ENCODE measurements around the gene PSMF1.

The PSMF1 gene

GRCh38 chr20:1209447-1210387, 91.3 kb downstream of the PSMF1 start:
- DNase-seq (ENCODE audit: low read depth), result no peak
- TF ChIP-seq CTCF (IDR thresholded peaks at IDR 0.05; ENCODE audit: low read depth, low read length) (no peak), MYC (IDR thresholded peaks at IDR 0.05; ENCODE audit: low read depth, low read length) (no peak), MAX (IDR thresholded peaks at IDR 0.05; ENCODE audit: low read depth, low read length) (no peak)

GRCh38 chr20:1210501-1210900, 92.1 kb downstream of the PSMF1 start:
- H3K4me3 ChIP-seq (ENCODE audit: low read depth, low read length), result no peak overlapping the region
- TF ChIP-seq MAX (IDR thresholded peaks at IDR 0.05; ENCODE audit: low read depth, low read length), result no peak
- no peak for TF ChIP-seq MYC (IDR thresholded peaks at IDR 0.05; ENCODE audit: low read depth, low read length)
- TF ChIP-seq POLR2A (IDR thresholded peaks at IDR 0.05; ENCODE audit: extremely low read depth, insufficient read length), result no peak
- no peak for TF ChIP-seq CTCF (IDR thresholded peaks at IDR 0.05; ENCODE audit: low read depth, low read length)
- no peak for DNase-seq (ENCODE audit: low read depth)

More at GRCh38 chr20:1209447-1210387, 91.3 kb downstream of the PSMF1 start:
- H3K4me3 ChIP-seq (ENCODE audit: low read depth, low read length), result no peak overlapping the region

GRCh38 chr20:1212023-1212422, 93.6 kb downstream of the PSMF1 start:
- DNase-seq (ENCODE audit: low read depth), result no peak
- H3K4me3 ChIP-seq (ENCODE audit: low read depth, low read length), result no peak overlapping the region
- TF ChIP-seq POLR2A (IDR thresholded peaks at IDR 0.05; ENCODE audit: extremely low read depth, insufficient read length) (no peak), MAX (IDR thresholded peaks at IDR 0.05; ENCODE audit: low read depth, low read length) (no peak), CTCF (IDR thresholded peaks at IDR 0.05; ENCODE audit: low read depth, low read length) (no peak), MYC (IDR thresholded peaks at IDR 0.05; ENCODE audit: low read depth, low read length) (no peak)

- peak; percentile 89 for TF ChIP-seq CTCF (IDR thresholded peaks at IDR 0.05; ENCODE audit: low read depth, low read length)
- no peak for TF ChIP-seq POLR2A (IDR thresholded peaks at IDR 0.05; ENCODE audit: extremely low read depth, insufficient read length)
- TF ChIP-seq MYC (IDR thresholded peaks at IDR 0.05; ENCODE audit: low read depth, low read length), result peak; percentile 51; the same call in 1 of the 2 replicates
- TF ChIP-seq MAX (IDR thresholded peaks at IDR 0.05; ENCODE audit: low read depth, low read length), result peak; percentile 49
- no peak overlapping the region for H3K4me3 ChIP-seq (ENCODE audit: low read depth, low read length)
- peak; percentile 80 for DNase-seq (ENCODE audit: low read depth)
Measured at GRCh38 chr20:1212607-1213396, 94.4 kb downstream of the PSMF1 start.

GRCh38 chr20:1214838-1215261, 96.4 kb downstream of the PSMF1 start:
- no peak for TF ChIP-seq CTCF (IDR thresholded peaks at IDR 0.05; ENCODE audit: low read depth, low read length)
- TF ChIP-seq POLR2A (IDR thresholded peaks at IDR 0.05; ENCODE audit: extremely low read depth, insufficient read length), result no peak
- no peak for TF ChIP-seq MYC (IDR thresholded peaks at IDR 0.05; ENCODE audit: low read depth, low read length)
- no peak for TF ChIP-seq MAX (IDR thresholded peaks at IDR 0.05; ENCODE audit: low read depth, low read length)
- no peak for DNase-seq (ENCODE audit: low read depth)

More at GRCh38 chr20:1214838-1215261, 96.4 kb downstream of the PSMF1 start:
- no peak overlapping the region for H3K4me3 ChIP-seq (ENCODE audit: low read depth, low read length)
